Urinary bladder (tissue), 4 donors: ENCODE results near the gene PALM3. TPM values are rescaled to one million over a fixed set of nuclear protein-coding genes. Genes with fewer than 3 reads are reported as not detected.
"Not testable (repeated sequence)": the region's sequence is repeated elsewhere in the genome, so short reads cannot be mapped to it uniquely, and the experiment has no call there.

Experiments
- DNase-seq: peaks from one replicate; pipeline ENCODE4 v3.0.0-alpha.2; 2015; ENCODE audit errors: extremely low spot score
- H3K27ac ChIP-seq: one replicate; pipeline ENCODE4 v1.5.1; 2013; ENCODE audit warnings: low read depth, mild to moderate bottlenecking, moderate library complexity
- H3K36me3 ChIP-seq: one replicate; pipeline ENCODE4 v1.6.1; 2013; ENCODE audit warnings: mild to moderate bottlenecking, moderate library complexity; ENCODE audit not compliant: insufficient read depth
- H3K4me1 ChIP-seq: one replicate; pipeline ENCODE4 v1.6.1; 2013; ENCODE audit warnings: mild to moderate bottlenecking, moderate library complexity; ENCODE audit not compliant: insufficient read depth
- H3K4me3 ChIP-seq: one replicate; pipeline ENCODE4 v1.5.1; 2013; ENCODE audit warnings: low read depth, low read length
- WGBS: extraction: QIAGEN DNeasy Blood & Tissue Kit; methylation state at CpG from one replicate; pipeline ENCODE4 v1.1.7; 2013; 5-methylcytosine and 5-hydroxymethylcytosine counted together
- polyA plus RNA-seq: library from polyadenylated mRNA; stranded (reverse); fragments of 200-250 nt; gene quantifications from one replicate; pipeline ENCODE4 v1.2.3, GENCODE V29; 2013
- total RNA-seq: library from RNA; depleted of rRNA; stranded (reverse); fragments of >200 nt; gene quantifications from one replicate; pipeline ENCODE4 v1.2.3, GENCODE V29; 2014
- donor health status: healthy with polysubstance abuse.
- donor health status: healthy.

The PALM3 gene
- total and polyA plus RNA-seq, 2 donors: 0.90 to 2.8 TPM

GRCh38 chr19:14023404-14024235, 38.3 kb downstream of the PALM3 start:
- WGBS: 57% methylated on average over 9 of the region's 9 CpGs
- no peak overlapping the region for H3K27ac ChIP-seq

GRCh38 chr19:14022469-14022868, 39.4 kb downstream of the PALM3 start:
- no peak overlapping the region for H3K4me3 ChIP-seq
- 71% methylated on average over 4 of the region's 4 CpGs for whole genome bisulfite sequencing
- H3K36me3 ChIP-seq: no peaks in the 10 kb centered on the region
- H3K4me1 ChIP-seq: no peaks in the 10 kb centered on the region
- no peak overlapping the region for H3K27ac ChIP-seq
- no peak for DNase-seq

More at GRCh38 chr19:14023404-14024235, 38.3 kb downstream of the PALM3 start:
- H3K4me3 ChIP-seq: no peak overlapping the region
- no peaks in the 10 kb centered on the region for H3K4me1 ChIP-seq
- no peak for DNase-seq
- H3K36me3 ChIP-seq: no peaks in the 10 kb centered on the region

GRCh38 chr19:14021474-14021873, 40.4 kb downstream of the PALM3 start:
- Histone ChIP-seq H3K4me3 (no peak overlapping the region), H3K4me1 (no peaks in the 10 kb centered on the region), H3K27ac (no peak overlapping the region), H3K36me3 (no peaks in the 10 kb centered on the region)
- WGBS: 49% methylated on average over 5 of the region's 5 CpGs
- DNase-seq: no peak

- H3K4me3 ChIP-seq, H3K36me3 ChIP-seq, H3K4me1 ChIP-seq, H3K27ac ChIP-seq, DNase-seq: not testable (repeated sequence)
- 89% methylated on average over 3 of the region's 3 CpGs for WGBS
Observed at GRCh38 chr19:14019739-14020138, 42.1 kb downstream of the PALM3 start.

GRCh38 chr19:14019100-14019499, 42.8 kb downstream of the PALM3 start:
- Histone ChIP-seq H3K4me3 (no peak overlapping the region), H3K4me1 (no peaks in the 10 kb centered on the region), H3K27ac (no peak overlapping the region), H3K36me3 (no peaks in the 10 kb centered on the region)
- WGBS: 74% methylated on average over 6 of the region's 6 CpGs
- no peak for DNase-seq

- Histone ChIP-seq H3K4me1 (no peaks in the 10 kb centered on the region), H3K36me3 (no peaks in the 10 kb centered on the region), H3K27ac (no peak overlapping the region), H3K4me3 (no peak overlapping the region)
- 75% methylated on average over 8 of the region's 8 CpGs for WGBS
- DNase-seq: no peak
Observed at GRCh38 chr19:14015524-14016035, 46.3 kb downstream of the PALM3 start.

- Histone ChIP-seq H3K4me3 (no peak overlapping the region), H3K36me3 (no peaks in the 10 kb centered on the region), H3K27ac (no peak overlapping the region), H3K4me1 (no peaks in the 10 kb centered on the region)
- no peak for DNase-seq
- WGBS: 70% methylated on average over 2 of the region's 2 CpGs
Observed at GRCh38 chr19:14012378-14012915, 49.4 kb downstream of the PALM3 start.

- H3K36me3 ChIP-seq: no peaks in the 10 kb centered on the region
- no peak for DNase-seq
- 5% methylated on average over 56 of the region's 56 CpGs for WGBS
- H3K4me1 ChIP-seq: no peaks in the 10 kb centered on the region
- peak overlapping the region; percentile 98 for H3K27ac ChIP-seq
- peak overlapping the region; percentile 48 for H3K4me3 ChIP-seq
Observed at GRCh38 chr19:14006766-14007562, 54.9 kb downstream of the PALM3 start.

- Histone ChIP-seq H3K27ac (peak within 1 kb of the TSS; percentile 98), H3K4me1 (no peaks in the 10 kb centered on the region), H3K4me3 (peak within 1 kb of the TSS; percentile 80), H3K36me3 (no peaks in the 10 kb centered on the region)
- DNase-seq: peak; percentile 99
- WGBS: under 1% methylated on average over 58 of the region's 58 CpGs
Observed at GRCh38 chr19:14006085-14006765, 55.7 kb downstream of the PALM3 start, which contains the start of gene RFX1. Gene RFX1 (minus strand): TSS chr19:14006320. CDS start chr19:13993843, 12,477 bp downstream.

- Histone ChIP-seq H3K27ac (peak overlapping the region; percentile 95), H3K36me3 (no peaks in the 10 kb centered on the region), H3K4me3 (peak overlapping the region; percentile 80), H3K4me1 (no peaks in the 10 kb centered on the region)
- DNase-seq: peak; percentile 69
- 7% methylated on average over 50 of the region's 50 CpGs for WGBS
Observed at GRCh38 chr19:14005349-14006084, 56.4 kb downstream of the PALM3 start.

- H3K4me1 ChIP-seq: no peaks in the 10 kb centered on the region
- no peak overlapping the region for H3K4me3 ChIP-seq
- DNase-seq: no peak
- no peaks in the 10 kb centered on the region for H3K36me3 ChIP-seq
- 34% methylated on average over 14 of the region's 14 CpGs for WGBS
- peak overlapping the region; percentile 95 for H3K27ac ChIP-seq
Observed at GRCh38 chr19:14004619-14005348, 57.1 kb downstream of the PALM3 start.
